CD4-positive, alpha-beta T cell treated with Interferon alpha-2 for 1 hour (primary cell): ENCODE data around the gene KRTAP10-8.
"Not testable (repeated sequence)": the region's sequence is repeated elsewhere in the genome, so short reads cannot be mapped to it uniquely, and the experiment has no call there.

ENCODE experiments used
- DNase-seq, 2 donors: peaks; one replicate each; pipeline ENCODE4 v3.0.0-alpha.2; 2020 to 2022

Gene KRTAP10-8

DNA sequence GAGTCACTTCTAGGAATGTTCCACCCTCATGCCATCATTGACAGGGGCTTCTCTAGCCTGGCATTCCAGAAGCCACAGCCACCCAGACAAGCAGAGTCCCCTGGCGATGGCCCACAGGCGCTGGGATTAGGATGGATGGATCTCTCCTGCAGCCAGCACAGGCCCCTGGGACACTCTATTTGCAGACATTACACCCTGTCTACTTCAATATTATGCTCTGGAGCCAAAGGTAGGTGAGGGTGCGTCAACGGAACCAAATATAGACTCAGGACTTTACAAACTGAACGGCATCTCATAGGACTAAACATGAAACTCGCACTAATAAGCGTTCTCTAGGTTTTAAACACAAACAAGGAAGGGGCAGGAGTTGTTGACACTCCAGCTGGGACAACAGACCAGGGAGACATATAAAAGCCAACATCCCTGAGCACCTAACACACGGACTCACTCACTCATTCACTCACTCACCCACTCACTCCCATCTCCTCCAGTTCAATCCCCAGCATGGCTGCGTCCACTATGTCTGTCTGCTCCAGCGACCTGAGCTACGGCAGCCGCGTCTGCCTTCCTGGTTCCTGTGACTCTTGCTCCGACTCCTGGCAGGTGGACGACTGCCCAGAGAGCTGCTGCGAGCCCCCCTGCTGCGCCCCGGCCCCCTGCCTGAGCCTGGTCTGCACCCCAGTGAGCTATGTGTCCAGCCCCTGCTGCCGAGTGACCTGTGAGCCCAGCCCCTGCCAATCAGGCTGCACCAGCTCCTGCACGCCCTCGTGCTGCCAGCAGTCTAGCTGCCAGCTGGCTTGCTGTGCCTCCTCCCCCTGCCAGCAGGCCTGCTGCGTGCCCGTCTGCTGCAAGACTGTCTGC is 11.5 kb upstream of the KRTAP10-8 start, which contains the start of gene KRTAP10-7:
Gene KRTAP10-7 (plus strand): TSS at position 480 of the 861 bp plus-strand sequence. CDS start 25 bp downstream, at position 505.
- DNase-seq, result not testable (repeated sequence)

- not testable (repeated sequence) for DNase-seq
These were observed 10.8 kb upstream of the KRTAP10-8 start for GRCh38 chr21:44601091-44601490.

DNA sequence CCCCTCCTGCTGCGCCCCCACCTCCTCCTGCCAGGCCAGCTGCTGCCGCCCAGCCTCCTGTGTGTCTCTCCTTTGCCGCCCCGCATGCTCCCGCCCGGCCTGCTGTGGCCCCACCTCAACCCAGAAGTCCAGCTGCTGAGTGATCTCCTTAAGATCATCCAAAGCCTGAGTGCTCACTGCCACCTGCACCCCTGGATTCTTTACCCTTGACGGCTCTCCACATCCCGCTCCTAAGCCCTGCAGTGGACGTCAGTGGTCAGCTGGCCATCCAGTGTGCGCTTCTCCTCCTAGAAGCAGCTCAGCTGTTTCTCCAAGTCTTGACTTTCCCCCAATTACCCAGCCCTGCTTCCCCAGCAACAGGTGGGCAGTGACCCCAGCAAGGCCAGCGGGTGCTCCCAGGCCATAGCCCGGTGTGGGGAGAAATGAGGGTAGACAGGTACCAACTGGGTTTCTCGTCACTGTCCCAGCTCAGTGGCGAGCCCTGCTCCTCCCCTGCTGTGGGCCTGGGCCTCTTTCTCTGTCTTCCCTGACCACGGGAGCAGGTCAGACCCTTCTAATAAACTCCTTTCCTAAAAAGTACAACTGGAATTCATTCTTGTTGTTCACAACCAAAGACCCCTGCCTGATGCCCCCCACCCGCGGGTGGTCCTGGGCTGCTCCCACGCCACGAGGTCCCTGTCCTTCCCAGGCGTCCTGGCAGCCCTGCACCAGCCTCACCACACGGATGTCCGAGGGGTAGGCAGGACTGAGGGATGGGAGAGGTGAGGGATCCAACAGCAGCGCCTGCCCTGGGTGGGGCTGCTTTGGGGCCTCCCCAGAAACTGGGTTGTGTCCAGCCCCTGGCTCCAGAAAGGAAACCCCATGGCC is 10.1 kb upstream of the KRTAP10-8 start:
- no peak for DNase-seq

DNA sequence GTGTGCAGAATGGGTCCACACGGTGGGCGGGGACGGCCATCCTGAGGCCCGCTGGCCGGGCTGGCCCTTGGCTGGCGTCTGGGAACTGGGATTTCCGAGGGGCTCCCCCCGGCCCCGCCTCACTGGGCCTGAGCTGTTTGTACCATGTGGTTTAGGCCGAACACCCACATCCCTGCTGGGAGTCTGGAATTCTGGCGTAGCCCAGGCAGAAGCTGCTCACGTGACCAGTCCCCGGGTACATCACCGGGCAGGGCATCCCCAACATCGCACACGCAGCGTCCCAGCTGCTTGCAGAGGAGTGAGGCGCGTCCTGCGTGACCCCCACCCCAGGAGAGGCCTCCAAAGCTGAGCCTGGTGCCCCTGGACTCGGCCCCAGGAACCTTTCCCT is 9.4 kb upstream of the KRTAP10-8 start:
- DNase-seq, result no peak

DNA sequence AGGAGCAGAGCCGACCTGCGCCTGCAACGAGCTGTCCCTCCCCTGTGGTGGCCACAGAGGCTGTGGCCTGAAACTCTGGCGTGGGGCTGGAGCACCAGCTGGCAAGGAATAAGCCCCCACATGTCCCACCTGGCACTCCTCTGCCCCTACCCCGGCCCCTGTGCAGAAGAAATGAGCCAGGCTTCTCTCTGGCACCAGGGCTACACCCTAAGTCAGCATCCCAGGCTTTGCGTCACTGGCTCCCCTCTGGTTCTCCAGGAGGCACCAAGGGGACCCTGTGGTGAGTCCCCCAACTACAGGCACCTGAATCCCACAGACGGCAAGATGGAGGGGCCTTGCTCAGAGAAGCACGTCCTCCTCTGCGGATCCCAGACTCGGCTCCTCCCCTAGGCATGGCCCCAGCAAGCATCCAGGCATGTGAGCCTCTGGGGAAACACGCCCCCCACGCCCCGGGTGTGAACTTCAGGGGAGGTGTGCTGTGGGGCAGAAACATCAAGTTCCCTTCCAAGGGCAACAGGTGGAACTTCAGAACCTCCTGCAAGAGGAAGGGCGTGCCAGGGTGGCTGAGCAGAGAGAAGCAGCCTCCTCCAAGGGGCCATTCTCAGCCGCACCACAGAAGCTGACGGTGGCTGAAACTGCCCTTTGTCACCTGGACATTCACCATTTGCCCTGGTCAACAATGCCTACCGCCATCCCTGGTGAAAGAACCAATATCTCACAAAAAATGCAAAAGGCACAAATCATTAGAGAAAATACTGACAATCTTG is 8.6 kb upstream of the KRTAP10-8 start:
- no peak for DNase-seq

- DNase-seq, result no peak
These were observed 8.0 kb upstream of the KRTAP10-8 start for GRCh38 chr21:44603911-44604310.

DNA sequence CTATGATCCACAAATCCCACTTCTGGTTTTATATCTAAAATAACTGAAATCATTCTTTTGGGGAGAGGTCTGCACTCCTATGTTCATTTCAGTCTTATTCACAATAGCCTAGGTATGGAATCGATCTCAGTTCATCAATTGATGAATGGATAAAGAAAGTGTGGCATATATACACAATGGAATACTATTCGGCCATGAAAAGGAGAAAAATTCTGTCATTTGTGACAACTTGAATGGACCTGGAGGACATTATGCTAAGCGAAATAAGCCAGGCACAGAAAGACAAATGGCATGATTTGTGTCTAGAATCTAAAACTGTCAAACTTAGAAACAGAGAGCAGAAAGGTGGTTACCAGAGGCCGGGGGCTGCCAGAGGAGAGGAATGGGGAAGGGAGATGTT is 5.4 kb upstream of the KRTAP10-8 start:
- no peak for DNase-seq

- DNase-seq, result no peak
These were observed 2.7 kb upstream of the KRTAP10-8 start for GRCh38 chr21:44609193-44609592.

DNA sequence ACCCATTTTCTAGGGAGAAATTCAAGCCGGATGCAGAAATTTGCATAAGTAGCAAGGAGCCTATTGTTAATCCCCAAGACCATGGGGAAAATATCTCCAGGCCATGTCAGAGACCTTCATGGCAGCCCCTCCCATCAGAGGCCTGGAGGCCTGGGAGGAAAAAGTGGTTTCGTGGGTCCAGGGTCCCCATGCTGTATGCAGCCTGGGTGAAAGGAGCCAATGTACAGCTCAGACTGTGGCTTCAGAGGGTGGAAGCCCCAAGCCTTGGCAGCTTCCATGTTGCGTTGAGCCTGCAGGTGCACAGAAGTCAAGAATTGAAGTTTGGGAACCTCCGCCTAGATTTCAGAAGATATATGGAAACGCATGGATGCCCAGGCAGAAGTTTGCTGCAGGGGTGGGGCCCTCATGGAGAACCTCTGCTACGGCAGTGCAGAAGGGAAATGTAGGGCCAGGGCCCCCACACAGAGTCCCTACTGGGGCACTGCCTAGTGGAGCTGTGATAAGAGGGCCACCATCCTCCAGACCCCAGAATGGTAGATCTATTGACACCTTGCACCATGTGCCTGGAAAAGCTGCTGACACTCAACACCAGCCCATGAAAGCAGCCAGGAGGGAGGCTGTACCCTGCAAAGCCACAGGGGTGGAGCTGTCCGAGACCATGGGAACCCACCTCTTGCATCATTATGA is 1.6 kb upstream of the KRTAP10-8 start:
- not testable (repeated sequence) for DNase-seq

DNA sequence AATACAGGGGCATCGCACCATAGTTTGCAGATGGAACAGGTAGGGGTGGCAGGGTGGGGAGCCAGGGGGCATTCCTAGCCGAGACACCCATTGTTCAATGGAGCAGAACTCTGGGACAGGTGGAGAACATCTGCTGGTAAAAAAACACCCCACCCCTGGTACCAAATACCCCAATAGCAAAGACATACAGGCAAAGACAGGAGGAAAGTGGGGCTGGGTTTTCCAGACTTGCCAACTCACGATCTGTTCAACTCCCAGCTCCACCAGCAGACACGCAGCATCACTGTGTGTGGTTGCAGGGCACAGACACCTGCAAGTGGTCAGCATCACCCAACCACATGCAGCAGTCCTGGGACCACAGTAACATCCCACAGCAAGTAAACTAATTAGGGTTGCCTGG is 328 bp upstream of the KRTAP10-8 start:
- no peak for DNase-seq

DNA sequence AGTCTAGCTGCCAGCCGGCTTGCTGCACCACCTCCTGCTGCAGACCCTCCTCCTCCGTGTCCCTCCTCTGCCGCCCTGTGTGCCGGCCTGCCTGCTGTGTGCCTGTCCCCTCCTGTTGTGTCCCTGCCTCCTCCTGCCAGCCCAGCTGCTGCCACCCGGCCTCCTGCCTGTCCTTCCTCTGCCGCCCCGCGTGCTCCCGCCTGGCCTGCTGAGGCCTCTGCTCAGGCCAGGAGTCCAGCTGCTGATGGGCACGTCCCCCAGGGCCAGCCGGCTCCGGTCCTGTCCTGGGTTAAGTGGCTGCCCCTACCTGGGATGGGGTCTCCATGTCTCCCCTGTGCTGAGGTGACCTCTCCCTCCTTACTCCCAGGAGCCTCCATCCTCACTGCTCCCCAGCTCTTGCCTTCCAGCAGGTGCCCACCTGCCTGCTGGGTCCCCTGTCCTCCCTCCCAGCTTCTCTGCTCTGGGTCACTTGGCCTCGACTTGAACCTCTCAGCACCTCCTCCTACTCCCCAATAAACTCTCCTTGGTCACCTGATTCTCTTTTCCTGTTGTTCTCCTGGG is 870 bp downstream of the KRTAP10-8 start:
- no peak for DNase-seq

GRCh38 chr21:44613386-44614155 is 1.7 kb downstream of the KRTAP10-8 start:
- DNase-seq, result no peak

DNA sequence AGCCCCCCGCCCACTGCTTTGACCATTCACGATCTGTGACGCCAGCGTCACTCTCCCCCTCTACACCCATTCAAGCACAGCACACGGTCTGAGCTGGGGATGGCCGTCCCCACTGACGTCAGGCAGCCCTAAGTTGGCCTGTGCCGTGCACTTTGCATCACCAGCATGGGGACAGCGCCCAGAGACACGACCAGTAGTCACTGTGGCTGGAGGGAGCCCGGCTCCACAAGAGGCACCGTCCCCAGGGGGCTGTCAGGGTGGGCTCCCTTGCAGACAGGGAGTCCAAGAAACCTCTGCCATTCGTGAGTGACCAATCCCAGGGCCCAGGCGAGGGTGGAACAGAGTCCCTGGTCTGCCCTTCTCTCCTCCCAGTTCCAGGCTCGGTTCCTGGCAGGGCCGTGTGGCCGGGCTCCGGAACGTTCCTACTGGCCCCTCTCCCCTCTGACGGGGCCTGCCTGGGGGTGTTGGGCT is 2.3 kb downstream of the KRTAP10-8 start:
- DNase-seq, result no peak

DNA sequence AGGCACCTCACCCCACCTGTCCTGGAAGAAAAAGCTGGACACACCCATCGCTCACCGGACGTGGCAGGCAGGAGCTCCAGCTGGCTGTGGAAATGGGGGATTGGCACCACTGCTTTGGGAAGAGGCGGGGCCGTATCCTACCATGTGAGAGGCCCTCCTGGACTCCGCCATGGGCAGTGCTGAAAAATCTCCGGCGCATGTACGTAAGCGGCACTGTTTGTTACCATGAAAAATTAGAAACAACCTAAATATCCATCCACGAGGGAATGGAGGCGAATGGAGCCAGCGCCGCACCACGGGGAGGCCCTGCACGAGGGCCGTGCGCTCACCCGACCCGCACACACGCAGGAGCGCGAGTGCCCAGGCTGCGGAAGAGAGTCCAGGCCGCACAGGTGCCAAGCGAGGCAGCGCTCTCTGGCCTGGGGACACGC is 3.1 kb downstream of the KRTAP10-8 start:
- no peak for DNase-seq

- DNase-seq, result no peak
These were observed 3.6 kb downstream of the KRTAP10-8 start for GRCh38 chr21:44615466-44615865.

DNA sequence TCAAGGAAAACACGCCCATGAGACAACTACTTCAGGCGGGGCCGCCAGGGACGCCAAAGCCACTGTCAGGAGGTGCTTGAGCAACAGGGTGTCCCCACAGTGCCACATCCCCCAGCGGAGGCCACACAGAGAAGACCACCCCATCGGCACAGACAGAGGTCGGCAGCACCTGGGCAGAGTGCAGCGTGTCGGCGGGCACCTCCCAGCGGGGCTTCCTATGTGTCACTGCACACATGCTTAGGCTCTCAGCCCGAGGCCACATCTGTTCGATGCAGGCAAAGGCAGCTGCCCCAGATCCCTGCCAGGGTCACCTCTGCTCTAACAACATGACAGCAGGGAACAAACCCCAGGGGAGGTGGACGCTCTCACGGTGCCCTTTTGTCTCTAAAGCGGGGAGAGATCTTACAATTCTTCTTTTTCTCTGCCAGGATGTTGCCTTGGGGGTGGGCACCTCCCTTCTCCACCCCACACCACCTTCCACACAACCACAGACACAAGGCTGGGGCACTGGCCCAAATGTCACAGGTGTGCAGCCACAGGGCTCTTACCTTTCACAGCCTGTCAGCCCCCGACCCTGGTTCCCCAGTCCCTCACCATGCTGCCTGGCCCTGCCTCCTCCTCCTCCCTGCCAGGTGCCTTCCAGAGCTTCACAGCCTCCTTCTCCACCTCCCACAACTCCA is 4.2 kb downstream of the KRTAP10-8 start:
- no peak for DNase-seq

- no peak for DNase-seq
These were observed 4.7 kb downstream of the KRTAP10-8 start for GRCh38 chr21:44616591-44616926.

- no peak for DNase-seq
These were observed 5.2 kb downstream of the KRTAP10-8 start for GRCh38 chr21:44617071-44617501.

- DNase-seq, result peak in 1 of 2 donors; percentile 9
These were observed 6.6 kb downstream of the KRTAP10-8 start for GRCh38 chr21:44618504-44618903.

DNA sequence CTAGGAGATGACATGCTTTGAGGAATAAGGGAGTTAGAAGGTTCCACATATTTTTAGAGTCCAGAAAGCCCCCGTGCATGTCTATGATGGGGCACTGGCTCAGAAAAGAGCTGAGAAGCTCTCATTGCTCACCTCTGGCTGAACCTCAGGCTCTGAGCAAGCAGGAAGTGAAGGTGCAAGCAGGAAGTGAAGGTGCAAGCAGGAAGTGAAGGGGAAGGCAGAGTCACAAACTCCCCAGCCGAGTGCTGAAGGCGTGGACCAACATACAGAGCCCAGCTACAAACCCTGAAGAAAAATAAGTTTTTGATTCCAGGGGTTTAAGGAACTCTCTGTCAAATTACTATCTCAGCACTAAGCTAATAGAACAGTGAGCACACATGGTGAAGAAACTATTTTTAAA is 7.0 kb downstream of the KRTAP10-8 start:
- DNase-seq, result peak; percentile 59 to 75
